ENCODE data around the gene EMILIN1. TPM values are rescaled to one million over a fixed set of nuclear protein-coding genes. Genes with fewer than 3 reads are reported as not detected.

EMILIN1 gene
- 10 to 100 TPM in 2 of 4 donors, 1 to 10 TPM in 2; 6.8 to 18.2 (median 11.3) TPM for total RNA-seq

GRCh38 chr2:27078267-27079194, at the start of gene EMILIN1:
TSS of gene EMILIN1 (plus strand) at chr2:27078615. CDS start at chr2:27079066, 451 bp downstream.
- no peaks in the 10 kb centered on the region for H3K36me3 ChIP-seq
- H3K9me3 ChIP-seq = no peaks in the 10 kb centered on the region
- H3K27ac ChIP-seq = peak within 1 kb of the TSS; percentile 75 to 95 (median 86)
- H3K4me3 ChIP-seq = peak within 1 kb of the TSS; percentile 44 to 51 (median 49)
- TF ChIP-seq CTCF (IDR thresholded peaks at IDR 0.05 in 4 of 5, conservative IDR thresholded peaks at IDR 0.05 in 1 of 5) (no peak), POLR2A (IDR thresholded peaks at IDR 0.05) (peak in 1 of 2 donors; percentile 32)
- H3K27me3 ChIP-seq = no peaks in the 10 kb centered on the region
- DNase-seq = peak; percentile 54 to 77
- ATAC-seq = peak; percentile 22 to 32
- intact Hi-C loops (cut with DNase I; ENCODE audit: low total_unique reads) = no loop called here
- H3K4me1 ChIP-seq = peaks cover 15 to 28% of the 10 kb centered on the region in 2 donors
- in situ Hi-C loops (cut with MboI; ENCODE audit: low sequenced_read_pairs in 4 of 4) = no loop called here

- Histone ChIP-seq H3K4me1 (peaks cover 18 to 35% of the 10 kb centered on the region in 2 donors), H3K36me3 (peaks cover 0 to 24% of the 10 kb centered on the region in 2 donors), H3K9me3 (no peaks in the 10 kb centered on the region), H3K27me3 (no peaks in the 10 kb centered on the region), H3K27ac (no peak overlapping the region), H3K4me3 (no peak overlapping the region)
- intact Hi-C loops (cut with DNase I; ENCODE audit: low total_unique reads) = no loop called here
- DNase-seq = no peak
- in situ Hi-C loops (cut with MboI; ENCODE audit: low sequenced_read_pairs in 4 of 4) = no loop called here
- no peak for ATAC-seq
- TF ChIP-seq POLR2A (IDR thresholded peaks at IDR 0.05) (no peak), CTCF (IDR thresholded peaks at IDR 0.05 in 4 of 5, conservative IDR thresholded peaks at IDR 0.05 in 1 of 5) (no peak)
These were observed 49.4 kb upstream of the EMILIN1 start for GRCh38 chr2:27029051-27029450.

- peak; percentile 75 to 86 for DNase-seq
- intact Hi-C loops (cut with DNase I; ENCODE audit: low total_unique reads) (loop anchor here (1.0 to 5.0 kb wide), 2 partner anchors 18 to 55 kb away; partner anchors contain the start of gene KHK), in situ Hi-C loops (cut with MboI; ENCODE audit: low sequenced_read_pairs in 4 of 4) (loop anchor here in 3 of 4 donors (10.0 kb wide), 1 partner anchor 52 kb away; the partner anchor contains the start of gene KHK (in 3 of the 3))
- no peaks in the 10 kb centered on the region for H3K9me3 ChIP-seq
- peak within 1 kb of the TSS; percentile 86 to 93 (median 91) for H3K27ac ChIP-seq
- peak; percentile 91 for ATAC-seq
- no peaks in the 10 kb centered on the region for H3K27me3 ChIP-seq
- peaks cover 14 to 16% of the 10 kb centered on the region in 2 donors for H3K4me1 ChIP-seq
- peaks cover 0 to 30% of the 10 kb centered on the region in 2 donors for H3K36me3 ChIP-seq
- TF ChIP-seq CTCF (IDR thresholded peaks at IDR 0.05 in 4 of 5, conservative IDR thresholded peaks at IDR 0.05 in 1 of 5) = peak in 3 of 5 experiments; percentile 31 to 37 (median 35)
- peak; percentile 87 to 90 for TF ChIP-seq POLR2A (IDR thresholded peaks at IDR 0.05)
- H3K4me3 ChIP-seq = peak within 1 kb of the TSS; percentile 84 to 97 (median 89)
These were observed 45.7 kb upstream of the EMILIN1 start, which contains the start of gene TMEM214 for GRCh38 chr2:27032495-27033252. TSS of gene TMEM214 (plus strand) at chr2:27032965. CDS start at chr2:27033016, 51 bp downstream.

GRCh38 chr2:27033253-27033852, 45.1 kb upstream of the EMILIN1 start:
- H3K27me3 ChIP-seq = no peaks in the 10 kb centered on the region
- intact Hi-C loops (cut with DNase I; ENCODE audit: low total_unique reads) = loop anchor here (1.0 to 5.0 kb wide), 2 partner anchors 17 to 54 kb away; partner anchors contain the start of gene KHK
- H3K27ac ChIP-seq = peak overlapping the region; percentile 86 to 93 (median 91)
- no peaks in the 10 kb centered on the region for H3K9me3 ChIP-seq
- H3K4me1 ChIP-seq = peaks cover 13 to 16% of the 10 kb centered on the region in 2 donors
- ATAC-seq = peak in 1 of 2 donors; percentile 20
- in situ Hi-C loops (cut with MboI; ENCODE audit: low sequenced_read_pairs in 4 of 4) = loop anchor here in 3 of 4 donors (10.0 kb wide), 1 partner anchor 51 kb away; the partner anchor contains the start of gene KHK (in 3 of the 3)
- H3K4me3 ChIP-seq = peak overlapping the region; percentile 84 to 97 (median 89)
- no peak for DNase-seq
- H3K36me3 ChIP-seq = peaks cover 0 to 37% of the 10 kb centered on the region in 2 donors
- TF ChIP-seq POLR2A (IDR thresholded peaks at IDR 0.05) (no peak), CTCF (IDR thresholded peaks at IDR 0.05 in 4 of 5, conservative IDR thresholded peaks at IDR 0.05 in 1 of 5) (no peak)

All from gastrocnemius medialis (tissue), 4 donors.